Brain microvascular endothelial cell (primary cell): ENCODE measurements around the gene PTPRN2.
"Not testable (repeated sequence)": the region's sequence is repeated elsewhere in the genome, so short reads cannot be mapped to it uniquely, and the experiment has no call there.

ENCODE experiments used
- DNase-seq: peaks from one replicate; pipeline ENCODE4 v3.0.0-alpha.2; 2020
- H3K27ac ChIP-seq: fragments of 250-450 bp; sonication (Bioruptor Pico); 2 replicates; pipeline ENCODE4 v1.5.1; 2020; ENCODE audit warnings: mild to moderate bottlenecking, moderate library complexity
- H3K27me3 ChIP-seq: fragments of 250-450 bp; sonication (Bioruptor Pico); replicated peaks from 2 replicates; pipeline ENCODE4 v1.5.1; 2020; ENCODE audit warnings: mild to moderate bottlenecking
- H3K36me3 ChIP-seq: fragments of 250-450 bp; sonication (Bioruptor Pico); replicated peaks from 2 replicates; pipeline ENCODE4 v1.5.1; 2020; ENCODE audit warnings: mild to moderate bottlenecking
- H3K4me3 ChIP-seq: 2 replicates; pipeline ENCODE4 v1.5.1; 2011; ENCODE audit warnings: low read depth, mild to moderate bottlenecking, control low read depth, low read length, moderate library complexity
- in situ Hi-C: cut with HindIII; loops from 2 replicates; pipeline ENCODE4 v1.10.0; 2017; ENCODE audit warnings: low sequenced_read_pairs, low pct_ligation_motif_present
- TF ChIP-seq, protein P1 (sequence below): IDR thresholded peaks from 2 replicates; pipeline ENCODE4 v1.5.1; 2011; ENCODE audit warnings: low read depth, mild to moderate bottlenecking, moderate library complexity, low read length, control low read depth, inconsistent platforms; ENCODE audit errors: missing control alignments

The PTPRN2 gene

DNA sequence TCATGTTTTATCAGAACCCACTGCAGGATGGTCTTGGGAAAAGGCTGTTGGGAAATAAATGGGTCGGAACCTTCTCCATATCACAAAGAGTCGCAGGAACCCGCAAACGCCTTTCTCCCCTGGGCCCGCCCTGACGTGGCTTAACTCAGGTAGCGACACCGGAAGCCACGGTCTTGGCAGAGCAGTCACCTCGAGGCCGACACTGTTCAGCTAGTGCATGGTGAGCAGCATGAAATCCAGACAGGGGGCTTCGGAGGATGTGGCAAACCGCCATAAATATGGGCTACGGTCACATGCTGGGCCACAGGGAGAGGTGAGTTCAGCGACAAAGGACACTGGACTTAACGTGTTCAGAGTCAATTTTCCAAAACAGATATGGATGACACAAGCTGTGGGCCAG lies 421.9 kb downstream of the PTPRN2 start:
- Histone ChIP-seq H3K27ac (no peak overlapping the region), H3K4me3 (no peak overlapping the region), H3K36me3 (no peaks in the 10 kb centered on the region), H3K27me3 (no peaks in the 10 kb centered on the region)
- TF ChIP-seq, protein P1, sequence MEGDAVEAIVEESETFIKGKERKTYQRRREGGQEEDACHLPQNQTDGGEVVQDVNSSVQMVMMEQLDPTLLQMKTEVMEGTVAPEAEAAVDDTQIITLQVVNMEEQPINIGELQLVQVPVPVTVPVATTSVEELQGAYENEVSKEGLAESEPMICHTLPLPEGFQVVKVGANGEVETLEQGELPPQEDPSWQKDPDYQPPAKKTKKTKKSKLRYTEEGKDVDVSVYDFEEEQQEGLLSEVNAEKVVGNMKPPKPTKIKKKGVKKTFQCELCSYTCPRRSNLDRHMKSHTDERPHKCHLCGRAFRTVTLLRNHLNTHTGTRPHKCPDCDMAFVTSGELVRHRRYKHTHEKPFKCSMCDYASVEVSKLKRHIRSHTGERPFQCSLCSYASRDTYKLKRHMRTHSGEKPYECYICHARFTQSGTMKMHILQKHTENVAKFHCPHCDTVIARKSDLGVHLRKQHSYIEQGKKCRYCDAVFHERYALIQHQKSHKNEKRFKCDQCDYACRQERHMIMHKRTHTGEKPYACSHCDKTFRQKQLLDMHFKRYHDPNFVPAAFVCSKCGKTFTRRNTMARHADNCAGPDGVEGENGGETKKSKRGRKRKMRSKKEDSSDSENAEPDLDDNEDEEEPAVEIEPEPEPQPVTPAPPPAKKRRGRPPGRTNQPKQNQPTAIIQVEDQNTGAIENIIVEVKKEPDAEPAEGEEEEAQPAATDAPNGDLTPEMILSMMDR = no peak
- in situ Hi-C loops = no loop called here
- no peak for DNase-seq

DNA sequence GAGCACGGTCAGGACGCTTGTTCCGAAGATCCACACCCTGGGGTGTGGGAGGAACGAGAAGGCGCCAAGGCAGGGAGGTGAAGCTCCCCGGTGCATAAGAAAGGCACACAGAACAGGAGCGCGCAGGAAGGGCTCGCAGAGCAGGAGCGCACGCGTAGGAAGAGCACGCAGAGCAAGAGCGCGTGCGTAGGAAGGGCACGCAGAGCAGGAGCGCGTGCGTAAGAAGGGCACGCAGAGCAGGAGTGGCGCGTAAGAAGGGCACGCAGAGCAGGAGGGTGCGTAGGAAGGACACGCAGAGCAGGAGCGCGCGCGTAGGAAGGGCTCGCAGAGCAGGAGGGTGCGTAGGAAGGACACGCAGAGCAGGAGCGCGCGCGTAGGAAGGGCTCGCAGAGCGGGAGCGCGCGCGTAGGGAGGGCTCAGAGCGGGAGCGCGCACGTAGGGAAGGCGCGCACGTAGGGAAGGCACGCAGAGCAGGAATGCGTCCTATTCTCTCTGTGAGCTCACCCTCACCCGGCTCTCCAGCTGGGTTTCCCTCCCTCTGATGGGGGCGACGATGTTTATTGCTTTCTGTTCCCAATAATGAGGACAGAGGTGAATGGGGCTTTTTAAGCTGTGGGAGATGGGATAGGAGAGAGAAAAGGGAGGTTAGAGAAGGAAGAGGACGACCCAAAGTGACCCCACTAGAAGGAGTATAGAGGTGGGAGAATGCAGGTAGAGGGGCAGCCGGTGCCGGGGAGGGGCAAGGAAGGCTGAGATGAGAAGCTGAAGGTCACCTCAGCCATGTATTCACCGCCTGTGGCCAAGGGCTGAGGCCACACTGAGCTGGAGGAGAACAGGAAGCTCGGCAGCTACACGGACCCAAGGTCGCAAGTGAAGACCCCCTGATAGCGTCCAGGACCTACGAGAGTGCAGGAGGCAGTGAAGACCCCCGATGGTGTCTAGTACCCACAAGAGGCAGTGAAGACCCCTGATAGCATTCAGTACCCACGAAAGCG lies 423.2 kb downstream of the PTPRN2 start:
- no peak overlapping the region for H3K27ac ChIP-seq
- H3K36me3 ChIP-seq = no peaks in the 10 kb centered on the region
- H3K27me3 ChIP-seq = no peaks in the 10 kb centered on the region
- H3K4me3 ChIP-seq = no peak overlapping the region
- TF ChIP-seq, protein P1 = no peak
- in situ Hi-C loops = no loop called here
- no peak for DNase-seq

DNA sequence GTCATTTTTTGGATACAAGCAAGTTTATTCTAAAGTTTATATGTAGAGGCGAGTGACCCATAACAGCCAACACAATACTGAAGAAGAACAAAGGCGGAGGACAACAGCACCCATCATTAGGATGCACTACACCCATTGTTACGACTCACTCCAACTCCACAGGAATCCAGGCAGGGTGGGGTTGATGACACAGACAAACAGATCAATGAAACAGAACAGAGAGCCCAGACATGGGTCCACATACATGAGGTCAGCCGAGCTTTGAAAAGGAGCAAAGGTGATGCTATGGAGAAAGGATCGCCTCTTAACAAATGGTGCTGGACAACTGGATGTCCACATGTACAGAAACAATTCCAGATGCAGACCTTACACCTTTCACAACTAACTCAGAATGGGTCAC lies 426.4 kb downstream of the PTPRN2 start:
- no peak overlapping the region for H3K27ac ChIP-seq

DNA sequence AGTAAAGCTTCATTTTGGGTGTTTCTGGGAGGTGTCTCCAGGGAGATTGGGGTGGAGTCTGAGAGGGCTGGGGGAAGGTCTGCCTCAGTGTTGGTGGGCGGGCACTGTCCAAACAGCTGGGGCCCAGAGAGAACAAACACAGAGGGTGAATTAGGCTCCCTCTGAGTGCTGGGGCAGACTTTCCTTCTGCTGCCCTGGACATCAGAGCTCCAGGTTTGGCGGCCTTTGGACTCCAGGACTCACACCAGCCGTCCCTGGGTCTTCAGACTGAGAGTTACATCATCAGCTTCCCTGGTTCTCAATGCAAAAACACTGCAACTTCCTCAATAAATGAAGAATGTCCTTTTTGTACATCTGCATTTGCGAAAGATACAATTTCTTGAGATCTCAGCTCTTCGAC lies 427.4 kb downstream of the PTPRN2 start:
- Histone ChIP-seq H3K36me3 (no peaks in the 10 kb centered on the region), H3K4me3 (no peak overlapping the region), H3K27me3 (no peaks in the 10 kb centered on the region), H3K27ac (no peak overlapping the region)
- TF ChIP-seq, protein P1 = no peak
- in situ Hi-C loops = no loop called here
- no peak for DNase-seq

More for the DNA sequence above, 426.4 kb downstream of the PTPRN2 start:
- no peak overlapping the region for H3K4me3 ChIP-seq
- in situ Hi-C loops = no loop called here
- DNase-seq = no peak
- no peaks in the 10 kb centered on the region for H3K36me3 ChIP-seq
- H3K27me3 ChIP-seq = no peaks in the 10 kb centered on the region
- TF ChIP-seq, protein P1 = no peak

DNA sequence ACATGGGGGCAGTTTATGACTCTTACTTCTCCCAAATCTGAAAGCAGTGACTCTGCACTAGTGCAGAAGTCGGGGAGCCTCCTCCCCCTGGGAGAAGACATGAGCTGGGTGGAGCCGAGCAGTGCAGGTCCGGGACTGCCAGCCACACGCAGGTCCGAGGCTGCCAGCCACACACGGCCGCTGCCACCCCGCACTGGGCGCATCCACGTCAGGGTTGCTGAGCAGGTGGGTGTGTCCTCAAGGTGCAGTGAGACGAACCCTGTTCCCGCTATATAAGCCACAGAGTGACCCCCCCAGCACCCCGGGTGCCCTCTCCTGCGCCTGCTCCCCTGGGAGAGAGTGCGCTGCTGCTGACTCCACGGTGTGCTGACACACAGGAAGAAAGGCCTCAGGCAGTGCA lies 430.2 kb downstream of the PTPRN2 start:
- no peak for DNase-seq
- H3K27ac ChIP-seq = no peak overlapping the region
- H3K36me3 ChIP-seq = no peaks in the 10 kb centered on the region
- in situ Hi-C loops = no loop called here
- TF ChIP-seq, protein P1 = no peak
- H3K27me3 ChIP-seq = no peaks in the 10 kb centered on the region
- H3K4me3 ChIP-seq = no peak overlapping the region

DNA sequence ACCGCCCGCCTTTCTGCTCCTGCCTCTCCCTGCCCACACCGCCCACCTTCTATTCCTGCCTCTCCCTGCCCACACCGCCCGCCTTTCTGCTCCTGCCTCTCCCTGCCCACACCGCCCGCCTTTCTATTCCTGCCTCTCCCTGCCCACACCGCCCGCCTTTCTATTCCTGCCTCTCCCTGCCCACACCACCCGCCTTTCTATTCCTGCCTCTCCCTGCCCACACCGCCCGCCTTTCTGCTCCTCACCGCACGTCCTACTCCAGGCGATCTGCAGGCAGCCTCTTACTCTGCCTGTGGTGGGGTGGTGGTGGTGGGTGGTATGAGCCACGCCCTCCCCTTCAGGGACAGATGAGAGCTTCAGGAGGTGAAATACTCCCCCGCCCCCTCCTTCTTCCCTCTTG lies 436.4 kb downstream of the PTPRN2 start:
- H3K36me3 ChIP-seq, DNase-seq, H3K27ac ChIP-seq, H3K27me3 ChIP-seq, H3K4me3 ChIP-seq, in situ Hi-C loops: not testable (repeated sequence)
